ENCODE results near the gene DPYD.

Gene DPYD

GRCh38 chr1:97826820-97827219 lies 94.0 kb downstream of the DPYD start:
- Histone ChIP-seq H3K9me2 (ENCODE audit: low read depth, low read length) (no peaks in the 10 kb centered on the region), H3K4me1 (ENCODE audit: insufficient read depth, low read length, severe bottlenecking) (peaks cover 9% of the 10 kb centered on the region), H3K9ac (ENCODE audit: low read length) (no peak overlapping the region), H2AFZ (ENCODE audit: low read length) (no peak overlapping the region), H3K4me3 (ENCODE audit: low read depth, low read length, poor library complexity, severe bottlenecking) (no peak overlapping the region), H3K79me2 (ENCODE audit: insufficient read depth, low read length) (no peaks in the 10 kb centered on the region), H3F3A (ENCODE audit: insufficient read depth, low read length) (no peaks in the 10 kb centered on the region), H3K27ac (ENCODE audit: low read depth, low read length, poor library complexity, severe bottlenecking) (no peak overlapping the region), H3K36me3 (ENCODE audit: insufficient read depth, low read length) (no peaks in the 10 kb centered on the region), H4K20me1 (ENCODE audit: insufficient read depth, low read length) (no peaks in the 10 kb centered on the region), H3K9me3 (ENCODE audit: low read length) (no peaks in the 10 kb centered on the region), H3K4me2 (ENCODE audit: low read length) (no peak overlapping the region), H3K27me3 (ENCODE audit: insufficient read depth, low read length) (no peaks in the 10 kb centered on the region)
- TF ChIP-seq EZH2 (IDR thresholded peaks at IDR 0.05; ENCODE audit: borderline replicate concordance, low read length) = no peak
- TF ChIP-seq CTCF (IDR thresholded peaks at IDR 0.05; ENCODE audit: low read length) = no peak

GRCh38 chr1:97824624-97825023 lies 96.2 kb downstream of the DPYD start:
- H3K27me3 ChIP-seq (ENCODE audit: insufficient read depth, low read length) = no peaks in the 10 kb centered on the region
- H3K27ac ChIP-seq (ENCODE audit: low read depth, low read length, poor library complexity, severe bottlenecking) = no peak overlapping the region
- no peaks in the 10 kb centered on the region for H3K9me2 ChIP-seq (ENCODE audit: low read depth, low read length)
- no peak overlapping the region for H2AFZ ChIP-seq (ENCODE audit: low read length)
- peaks cover 9% of the 10 kb centered on the region for H3K4me1 ChIP-seq (ENCODE audit: insufficient read depth, low read length, severe bottlenecking)
- no peaks in the 10 kb centered on the region for H3K36me3 ChIP-seq (ENCODE audit: insufficient read depth, low read length)
- H3K9ac ChIP-seq (ENCODE audit: low read length) = no peak overlapping the region
- H3K4me3 ChIP-seq (ENCODE audit: low read depth, low read length, poor library complexity, severe bottlenecking) = no peak overlapping the region
- no peaks in the 10 kb centered on the region for H4K20me1 ChIP-seq (ENCODE audit: insufficient read depth, low read length)
- no peaks in the 10 kb centered on the region for H3K9me3 ChIP-seq (ENCODE audit: low read length)
- no peaks in the 10 kb centered on the region for H3F3A ChIP-seq (ENCODE audit: insufficient read depth, low read length)
- no peak overlapping the region for H3K4me2 ChIP-seq (ENCODE audit: low read length)
- no peaks in the 10 kb centered on the region for H3K79me2 ChIP-seq (ENCODE audit: insufficient read depth, low read length)
- no peak for TF ChIP-seq EZH2 (IDR thresholded peaks at IDR 0.05; ENCODE audit: borderline replicate concordance, low read length)
- no peak for TF ChIP-seq CTCF (IDR thresholded peaks at IDR 0.05; ENCODE audit: low read length)

- Histone ChIP-seq H3K36me3 (ENCODE audit: insufficient read depth, low read length) (no peaks in the 10 kb centered on the region), H3K27ac (ENCODE audit: low read depth, low read length, poor library complexity, severe bottlenecking) (no peak overlapping the region), H3K79me2 (ENCODE audit: insufficient read depth, low read length) (no peaks in the 10 kb centered on the region), H3K4me2 (ENCODE audit: low read length) (no peak overlapping the region), H3K4me3 (ENCODE audit: low read depth, low read length, poor library complexity, severe bottlenecking) (no peak overlapping the region), H2AFZ (ENCODE audit: low read length) (no peak overlapping the region), H4K20me1 (ENCODE audit: insufficient read depth, low read length) (no peaks in the 10 kb centered on the region), H3K9me3 (ENCODE audit: low read length) (no peaks in the 10 kb centered on the region), H3K27me3 (ENCODE audit: insufficient read depth, low read length) (no peaks in the 10 kb centered on the region), H3K9me2 (ENCODE audit: low read depth, low read length) (no peaks in the 10 kb centered on the region), H3K4me1 (ENCODE audit: insufficient read depth, low read length, severe bottlenecking) (peaks cover 9% of the 10 kb centered on the region), H3F3A (ENCODE audit: insufficient read depth, low read length) (no peaks in the 10 kb centered on the region), H3K9ac (ENCODE audit: low read length) (no peak overlapping the region)
- TF ChIP-seq CTCF (IDR thresholded peaks at IDR 0.05; ENCODE audit: low read length) = no peak
- no peak for TF ChIP-seq EZH2 (IDR thresholded peaks at IDR 0.05; ENCODE audit: borderline replicate concordance, low read length)
These were observed 96.6 kb downstream of the DPYD start for GRCh38 chr1:97824200-97824599.

Measured in OCI-LY1 (cell line).